Measurements from ENCODE around the gene RBBP4. TPM values are rescaled to one million over a fixed set of nuclear protein-coding genes. Genes with fewer than 3 reads are reported as not detected.

The RBBP4 gene
- total and polyA plus RNA-seq, 2 of the 8 experiments (the other 6 are each of a cell fraction or from before 2014, with no cell fraction given), result 147 to 397 TPM

- H3K4ac ChIP-seq (replicated peaks; ENCODE audit: insufficient read length, low read depth, low read length), result no peak within 1 kb of the TSS
- H3K4me2 ChIP-seq (ENCODE audit: insufficient read depth in 1 of 2, low read depth in 2 of 2, low read length in 2 of 2), result peak within 1 kb of the TSS; percentile 78 to 98
- H3K4me1 ChIP-seq (replicated peaks in 1 of 4; ENCODE audit: control insufficient read depth in 3 of 4, insufficient read depth in 4 of 4, low read length in 3 of 4), result peaks cover 0 to 15% (median 6%) of the 10 kb centered on the region in 4 experiments; a peak in 6 of 7 replicates
- H2BK20ac ChIP-seq (ENCODE audit: low read length), result peak within 1 kb of the TSS; percentile 82; the same call in 1 of the 2 replicates
- ChIA-PET CTCF (ENCODE audit: partially characterized antibody) (interaction anchor here (1.4 to 6.6 kb wide), 4 partner anchors 10 to 70 kb away, joined by 3 to 68 read pairs (median 21); no protein-coding TSS in a partner anchor), POLR2A (ENCODE audit: partially characterized antibody) (interaction anchor here (1.1 to 7.4 kb wide), 7 partner anchors 15 to 72 kb away, joined by 3 to 53 read pairs (median 4); partner anchors contain the start of gene RBBP4)
- H2BK5ac ChIP-seq (ENCODE audit: low read depth, low read length), result no peak within 1 kb of the TSS
- 8% methylated on average over 37 of the region's 70 CpGs; no CpG with 5 or more reads in 1 of the 2 experiments for WGBS, 2 experiments (ENCODE audit: extremely low coverage in 1 of 2, insufficient coverage in 1 of 2, insufficient read length in 1 of 2, insufficient replicate concordance in 2 of 2, low coverage in 1 of 2, low lambda C conversion rate in 2 of 2, missing lambda C conversion rate in 1 of 2)
- H3K79me1 ChIP-seq (ENCODE audit: low read depth, low read length), result no peaks in the 10 kb centered on the region
- no peak within 1 kb of the TSS for H3K23ac ChIP-seq (ENCODE audit: insufficient read length)
- H2AK5ac ChIP-seq (ENCODE audit: low read depth, low read length), result peak within 1 kb of the TSS; percentile 72; the same call in 1 of the 2 replicates
- no peak within 1 kb of the TSS for H3K56ac ChIP-seq (replicated peaks; ENCODE audit: insufficient read length, low read depth, low read length)
- H3K9ac ChIP-seq (replicated peaks in 1 of 4; ENCODE audit: extremely low read depth in 1 of 4, low read depth in 3 of 4, low read length in 3 of 4), result peak within 1 kb of the TSS in 2 of 4 experiments; percentile 19 to 32; a peak in 3 of 7 replicates
- no peak within 1 kb of the TSS for H4K91ac ChIP-seq (replicated peaks; ENCODE audit: insufficient read length, low read length)
- peaks cover 5 to 35% (median 29%) of the 10 kb centered on the region in 4 experiments for H3K27me3 ChIP-seq (replicated peaks in 1 of 4; ENCODE audit: control insufficient read depth in 3 of 4, extremely low read depth in 1 of 4, insufficient read depth in 3 of 4, low read length in 3 of 4)
- no peak within 1 kb of the TSS for H2BK120ac ChIP-seq (replicated peaks; ENCODE audit: low read depth, low read length)
- 0 out of 2 replicates have a peak within 1 kb of the TSS, but pooled peaks have one; percentile 12 for H2AFZ ChIP-seq (ENCODE audit: low read length)
- H4K20me1 ChIP-seq (replicated peaks in 1 of 2; ENCODE audit: control insufficient read depth in 1 of 2, insufficient read depth in 2 of 2, low read length in 2 of 2), result no peaks in the 10 kb centered on the region
- no peaks in the 10 kb centered on the region for H3K36me3 ChIP-seq (ENCODE audit: control insufficient read depth in 2 of 4, insufficient read depth in 4 of 4, low read length in 3 of 4)
- H3K23me2 ChIP-seq (ENCODE audit: low read depth, low read length), result peaks cover 9% of the 10 kb centered on the region; the same call in 1 of the 2 replicates
- H3K14ac ChIP-seq (ENCODE audit: insufficient read length), result no peak within 1 kb of the TSS
- peak within 1 kb of the TSS; percentile 29 to 69 (median 46) for H3K4me3 ChIP-seq (ENCODE audit: extremely low read depth in 1 of 4, insufficient read depth in 2 of 4, low read depth in 3 of 4, low read length in 4 of 4)
- no peaks in the 10 kb centered on the region for H3K79me2 ChIP-seq (ENCODE audit: control insufficient read depth in 1 of 2, insufficient read depth in 2 of 2, low read length in 2 of 2)
- peak within 1 kb of the TSS; percentile 60 for H3K18ac ChIP-seq (ENCODE audit: extremely low read depth, low read length)
- TF ChIP-seq TBP (IDR thresholded peaks at IDR 0.05; ENCODE audit: low read depth, low read length) (no peak), KDM4A (IDR thresholded peaks at IDR 0.05; ENCODE audit: low read depth, low read length, severe bottlenecking) (peak; percentile 65)
- FAIRE-seq (no peak), DNase-seq (ENCODE audit: low read depth in 1 of 2, low spot score in 2 of 2) (no peak)
- no peaks in the 10 kb centered on the region for H3K9me3 ChIP-seq (ENCODE audit: insufficient read depth in 2 of 2, low read depth in 1 of 2, low read length in 1 of 2)
- H2BK12ac ChIP-seq (ENCODE audit: low read depth, low read length), result peak within 1 kb of the TSS; percentile 80
- peak within 1 kb of the TSS; percentile 57 for H4K8ac ChIP-seq (ENCODE audit: extremely low read depth, insufficient read depth, low read length)
- peak within 1 kb of the TSS; percentile 55; the same call in 1 of the 2 replicates for H2BK15ac ChIP-seq (ENCODE audit: low read length)
- no peak within 1 kb of the TSS for H3K27ac ChIP-seq (ENCODE audit: low read depth, low read length)
- H4K5ac ChIP-seq (ENCODE audit: insufficient read length, low read depth, low read length), result no peak within 1 kb of the TSS
Observed at GRCh38 chr1:32702599-32703478, 51.8 kb downstream of the RBBP4 start, which contains the start of gene SYNC. SYNC (minus strand) TSS chr1:32702770; CDS start chr1:32702660, 110 bp downstream.
